Measurements from ENCODE around the gene VPS4B. TPM values are rescaled to one million over a fixed set of nuclear protein-coding genes. Genes with fewer than 3 reads are reported as not detected.

Gene VPS4B
- total and polyA plus RNA-seq, 5 experiments from 2014 or later = 41.0 to 74.8 (median 57.8) TPM

Other genes with a start within 250 kb of the VPS4B start
- 10 to 100 TPM; 32.9 to 33.1 TPM for gene BCL2, start 102.7 kb downstream of the VPS4B start, total RNA-seq
- gene BCL2, start 102.7 kb downstream of the VPS4B start, polyA plus RNA-seq = 10 to 100 TPM; 24.3 to 40.2 (median 31.3) TPM
- gene KDSR, start 55.3 kb downstream of the VPS4B start, total RNA-seq = 10 to 100 TPM; 49.1 to 50.6 TPM
- 10 to 100 TPM; 55.9 to 66.9 (median 65.4) TPM for gene KDSR, start 55.3 kb downstream of the VPS4B start, polyA plus RNA-seq
- gene SERPINB5, start 54.5 kb upstream of the VPS4B start, total RNA-seq = not detected
- not detected for gene SERPINB5, start 54.5 kb upstream of the VPS4B start, polyA plus RNA-seq
- not detected for gene SERPINB12, start 119.9 kb upstream of the VPS4B start, total RNA-seq
- gene SERPINB12, start 119.9 kb upstream of the VPS4B start, polyA plus RNA-seq = not detected
- not detected for gene SERPINB13, start 164.9 kb upstream of the VPS4B start, total RNA-seq
- not detected for gene SERPINB13, start 164.9 kb upstream of the VPS4B start, polyA plus RNA-seq
- not detected for gene SERPINB4, start 221.8 kb upstream of the VPS4B start, total RNA-seq
- gene SERPINB4, start 221.8 kb upstream of the VPS4B start, polyA plus RNA-seq = not detected
- gene SERPINB3, start 239.4 kb upstream of the VPS4B start, total RNA-seq = not detected
- gene SERPINB3, start 239.4 kb upstream of the VPS4B start, polyA plus RNA-seq = not detected

Data from naive thymus-derived CD8-positive, alpha-beta T cell (primary cell).